Large intestine (tissue), 12 donors: ENCODE measurements around the gene TMEM39A. TPM values are rescaled to one million over a fixed set of nuclear protein-coding genes. Genes with fewer than 3 reads are reported as not detected.
A peak's percentile ranks its signal among the peaks of the same experiment; 100 is the strongest.

ENCODE experiments used
- DNase-seq, 2 donors: peaks; one replicate each; pipeline versions ENCODE4 v3.0.0 to v3.0.0-alpha.2; 2013
- H3K27ac ChIP-seq: one replicate; pipeline ENCODE4 v1.5.1; 2013; ENCODE audit warnings: low read length
- H3K27me3 ChIP-seq: 2 replicates; pipeline ENCODE4 v1.6.1; 2013; ENCODE audit warnings: low read length; ENCODE audit not compliant: control insufficient read depth, insufficient read depth
- H3K36me3 ChIP-seq: 2 replicates; pipeline ENCODE4 v1.6.1; 2013; ENCODE audit warnings: low read length; ENCODE audit not compliant: control insufficient read depth, insufficient read depth
- H3K4me1 ChIP-seq: one replicate; pipeline ENCODE4 v1.6.1; 2013; ENCODE audit warnings: low read length; ENCODE audit not compliant: control insufficient read depth, insufficient read depth
- H3K4me3 ChIP-seq: one replicate; pipeline ENCODE4 v1.5.1; 2013; ENCODE audit warnings: low read length
- H3K9me3 ChIP-seq: one replicate; pipeline ENCODE4 v1.6.1; 2013; ENCODE audit warnings: mild to moderate bottlenecking, low read depth, low read length, moderate library complexity; ENCODE audit not compliant: control insufficient read depth
- WGBS: methylation state at CpG from one replicate; pipeline ENCODE4 v1.1.5; 2013; ENCODE audit warnings: low lambda C conversion rate; ENCODE audit not compliant: insufficient coverage; 5-methylcytosine and 5-hydroxymethylcytosine counted together
- long read RNA-seq, 11 donors: transcript quantifications; one replicate each; lab custom pipeline, GENCODE V29; 2026
- polyA plus RNA-seq: library from polyadenylated mRNA; unstranded; fragments of 120-200 nt; gene quantifications from one replicate; pipeline ENCODE4 v1.2.1, GENCODE V29; 2013

Gene TMEM39A, protein sequence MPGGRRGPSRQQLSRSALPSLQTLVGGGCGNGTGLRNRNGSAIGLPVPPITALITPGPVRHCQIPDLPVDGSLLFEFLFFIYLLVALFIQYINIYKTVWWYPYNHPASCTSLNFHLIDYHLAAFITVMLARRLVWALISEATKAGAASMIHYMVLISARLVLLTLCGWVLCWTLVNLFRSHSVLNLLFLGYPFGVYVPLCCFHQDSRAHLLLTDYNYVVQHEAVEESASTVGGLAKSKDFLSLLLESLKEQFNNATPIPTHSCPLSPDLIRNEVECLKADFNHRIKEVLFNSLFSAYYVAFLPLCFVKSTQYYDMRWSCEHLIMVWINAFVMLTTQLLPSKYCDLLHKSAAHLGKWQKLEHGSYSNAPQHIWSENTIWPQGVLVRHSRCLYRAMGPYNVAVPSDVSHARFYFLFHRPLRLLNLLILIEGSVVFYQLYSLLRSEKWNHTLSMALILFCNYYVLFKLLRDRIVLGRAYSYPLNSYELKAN
- polyA plus RNA-seq = 37.9 TPM
- long read RNA-seq, donor 1, full-length matches to known transcripts = 3 of 3 reads
- long read RNA-seq, donor 1, partial matches to known transcripts = 0 of 3 reads
- long read RNA-seq, donor 1, other reads (novel, unspliced or antisense) = 0 of 3 reads
- long read RNA-seq, donor 2, full-length matches to known transcripts = 5 of 10 reads
- long read RNA-seq, donor 2, partial matches to known transcripts = 5 of 10 reads
- long read RNA-seq, donor 2, other reads (novel, unspliced or antisense) = 0 of 10 reads
- long read RNA-seq, donor 3 = 0 reads
- long read RNA-seq, donor 4, full-length matches to known transcripts = 3 of 3 reads
- long read RNA-seq, donor 4, partial matches to known transcripts = 0 of 3 reads
- long read RNA-seq, donor 4, other reads (novel, unspliced or antisense) = 0 of 3 reads
- long read RNA-seq, donor 5, full-length matches to known transcripts = 4 of 4 reads
- long read RNA-seq, donor 5, partial matches to known transcripts = 0 of 4 reads
- long read RNA-seq, donor 5, other reads (novel, unspliced or antisense) = 0 of 4 reads
- long read RNA-seq, donor 6, full-length matches to known transcripts = 6 of 6 reads
- long read RNA-seq, donor 6, partial matches to known transcripts = 0 of 6 reads
- long read RNA-seq, donor 6, other reads (novel, unspliced or antisense) = 0 of 6 reads
- long read RNA-seq, donor 7, full-length matches to known transcripts = 2 of 2 reads
- long read RNA-seq, donor 7, partial matches to known transcripts = 0 of 2 reads
- long read RNA-seq, donor 7, other reads (novel, unspliced or antisense) = 0 of 2 reads
- long read RNA-seq, donor 8, full-length matches to known transcripts = 7 of 7 reads
- long read RNA-seq, donor 8, partial matches to known transcripts = 0 of 7 reads
- long read RNA-seq, donor 8, other reads (novel, unspliced or antisense) = 0 of 7 reads
- long read RNA-seq, donor 9, full-length matches to known transcripts = 7 of 7 reads
- long read RNA-seq, donor 9, partial matches to known transcripts = 0 of 7 reads
- long read RNA-seq, donor 9, other reads (novel, unspliced or antisense) = 0 of 7 reads
- long read RNA-seq, donor 10, full-length matches to known transcripts = 3 of 3 reads
- long read RNA-seq, donor 10, partial matches to known transcripts = 0 of 3 reads
- long read RNA-seq, donor 10, other reads (novel, unspliced or antisense) = 0 of 3 reads
- long read RNA-seq, donor 11, full-length matches to known transcripts = 1 of 1 reads
- long read RNA-seq, donor 11, partial matches to known transcripts = 0 of 1 reads
- long read RNA-seq, donor 11, other reads (novel, unspliced or antisense) = 0 of 1 reads

DNA sequence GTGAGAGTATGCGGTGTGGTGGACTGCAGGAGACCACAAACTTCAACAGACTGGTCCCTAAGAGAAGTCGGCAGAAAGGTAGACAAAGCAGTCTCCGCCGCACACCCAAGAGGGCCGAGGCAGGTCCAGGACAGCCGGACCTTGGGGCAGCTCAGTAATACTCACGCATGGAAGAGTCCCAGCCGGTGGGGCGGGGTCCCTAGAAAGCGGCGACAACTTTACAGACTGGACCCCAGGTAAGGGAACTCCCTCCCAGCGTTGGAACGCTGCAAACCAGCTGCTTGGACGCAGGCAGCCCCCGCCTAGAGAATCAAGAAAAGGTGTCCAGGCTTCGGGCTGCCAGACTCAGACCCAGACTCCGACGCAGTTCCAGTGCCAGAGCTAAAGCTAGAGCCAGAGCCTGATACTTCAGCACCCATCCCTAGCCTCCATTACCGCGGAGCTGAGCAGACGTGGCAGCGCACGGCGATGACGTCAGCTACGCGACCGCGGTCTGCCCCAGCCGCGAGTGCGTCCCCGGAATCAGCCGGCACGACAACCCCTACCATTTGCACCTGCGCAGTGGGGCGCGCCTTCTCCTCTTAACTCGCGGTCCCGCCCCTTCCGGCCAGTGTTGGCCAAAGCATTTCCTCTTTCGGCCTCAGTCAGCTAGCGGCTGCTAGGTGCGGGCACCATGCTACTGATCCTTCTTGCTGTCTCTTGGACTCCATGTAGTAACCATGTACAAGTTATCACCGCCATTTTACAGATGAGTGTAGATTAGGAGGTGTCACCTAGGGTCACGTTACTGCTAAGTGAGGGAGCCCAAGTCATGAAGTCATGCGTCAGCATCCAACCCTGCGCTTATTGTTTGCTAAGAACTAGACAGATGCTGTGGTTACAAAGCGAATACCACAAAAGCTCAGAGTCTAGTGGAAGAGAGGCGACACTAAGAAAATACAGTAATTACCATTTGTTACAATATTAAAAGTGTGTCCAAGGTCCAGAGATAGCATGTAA is at the start of gene TMEM39A:
TSS of gene TMEM39A (minus strand) at position 445 of the 999 bp plus-strand sequence. CDS start 1,541 bp downstream, outside the sequence.
- no CpG with 5 or more reads among the region's 51 CpGs for WGBS
- DNase-seq = peak; percentile 98 to 99

DNA sequence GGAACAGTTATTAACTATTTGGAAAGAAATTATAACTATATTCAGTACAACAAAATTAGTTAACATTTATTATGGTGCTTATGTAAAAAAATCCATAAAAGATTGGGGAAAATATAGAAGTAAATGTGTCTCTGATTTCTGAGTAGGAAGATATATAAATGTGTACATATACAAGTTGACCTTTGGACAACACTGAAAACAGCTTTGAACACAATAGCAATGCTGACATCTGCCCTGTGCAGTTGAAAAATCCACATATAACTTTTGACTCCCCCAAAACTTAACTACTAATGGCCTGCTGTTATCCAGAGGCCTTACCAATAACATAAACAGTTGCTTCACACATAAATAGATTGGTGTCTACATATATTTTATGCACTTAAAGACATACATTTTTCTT is 47.3 kb upstream of the TMEM39A start:
- H3K4me3 ChIP-seq = no peak overlapping the region
- no peak overlapping the region for H3K27ac ChIP-seq
- H3K9me3 ChIP-seq = no peaks in the 10 kb centered on the region
- H3K36me3 ChIP-seq = peaks cover 31% of the 10 kb centered on the region
- DNase-seq = peak in 1 of 2 donors; percentile 26
- no peaks in the 10 kb centered on the region for H3K27me3 ChIP-seq
- peaks cover 3% of the 10 kb centered on the region for H3K4me1 ChIP-seq

More for the DNA sequence above, at the start of gene TMEM39A:
- H3K4me1 ChIP-seq = peaks cover 12% of the 10 kb centered on the region
- no peaks in the 10 kb centered on the region for H3K27me3 ChIP-seq
- H3K27ac ChIP-seq = peak within 1 kb of the TSS; percentile 86
- H3K36me3 ChIP-seq = peaks cover 16% of the 10 kb centered on the region
- H3K9me3 ChIP-seq = no peaks in the 10 kb centered on the region
- H3K4me3 ChIP-seq = peak within 1 kb of the TSS; percentile 98

DNA sequence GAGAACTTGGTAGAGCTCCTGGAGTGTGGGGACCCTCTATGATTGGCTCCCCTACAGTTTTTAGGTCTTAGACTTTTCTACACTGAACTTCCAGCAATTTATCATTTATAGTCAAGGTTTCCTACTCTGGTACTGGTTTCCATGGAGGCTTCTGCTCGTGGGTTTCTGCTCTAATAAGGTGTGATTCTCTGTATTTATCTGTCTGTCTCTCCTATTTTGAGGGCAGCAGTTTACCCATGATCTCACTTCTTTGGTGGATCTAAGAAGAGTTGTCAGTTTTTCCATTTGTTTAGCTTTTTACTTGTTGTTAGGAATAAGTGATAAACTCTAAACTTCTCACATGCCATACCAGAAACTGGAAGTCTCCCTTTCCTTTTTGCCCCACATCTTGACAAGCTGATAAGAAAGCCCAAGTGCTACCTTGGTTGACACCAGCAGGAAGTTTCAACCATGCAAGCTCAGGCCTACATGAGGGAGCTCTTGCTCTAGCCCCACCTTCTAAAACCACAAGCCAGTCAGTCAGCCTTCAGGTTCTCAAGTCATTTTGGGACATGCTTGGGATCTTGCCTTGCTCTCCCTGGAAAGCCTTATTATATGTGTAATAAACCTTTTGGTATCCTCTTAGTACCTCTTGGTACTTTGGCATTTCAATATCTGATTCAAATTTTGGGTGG is 44.9 kb upstream of the TMEM39A start:
- no peak overlapping the region for H3K4me3 ChIP-seq
- H3K4me1 ChIP-seq = no peaks in the 10 kb centered on the region
- WGBS = no CpG with 5 or more reads among the region's 1 CpG
- H3K27ac ChIP-seq = no peak overlapping the region
- DNase-seq = no peak
- H3K9me3 ChIP-seq = no peaks in the 10 kb centered on the region
- no peaks in the 10 kb centered on the region for H3K27me3 ChIP-seq
- peaks cover 34% of the 10 kb centered on the region for H3K36me3 ChIP-seq

DNA sequence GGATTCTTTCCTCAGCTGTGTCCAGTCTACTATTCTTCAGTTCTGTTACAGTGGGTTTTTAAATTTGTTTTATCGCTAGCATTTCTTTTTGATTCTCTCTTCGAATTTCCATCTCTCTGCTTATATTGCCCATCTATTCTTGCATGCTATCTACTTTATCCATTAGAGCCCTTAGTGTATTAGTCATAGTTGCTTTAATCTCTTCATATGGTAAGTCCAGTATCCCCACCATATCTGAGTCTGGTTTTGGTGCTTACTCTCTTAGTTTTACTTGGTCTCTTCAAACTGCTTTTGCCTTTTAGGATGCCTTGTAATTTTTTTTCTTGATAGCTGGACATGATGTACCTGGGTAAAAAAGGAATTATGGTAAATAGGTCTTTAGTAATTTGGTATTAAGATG is 44.0 kb upstream of the TMEM39A start:
- no peaks in the 10 kb centered on the region for H3K4me1 ChIP-seq
- H3K4me3 ChIP-seq = no peak overlapping the region
- peaks cover 35% of the 10 kb centered on the region for H3K36me3 ChIP-seq
- DNase-seq = no peak
- H3K27ac ChIP-seq = no peak overlapping the region
- H3K9me3 ChIP-seq = no peaks in the 10 kb centered on the region
- H3K27me3 ChIP-seq = no peaks in the 10 kb centered on the region
- WGBS = 94% methylated on average over 2 of the region's 2 CpGs

DNA sequence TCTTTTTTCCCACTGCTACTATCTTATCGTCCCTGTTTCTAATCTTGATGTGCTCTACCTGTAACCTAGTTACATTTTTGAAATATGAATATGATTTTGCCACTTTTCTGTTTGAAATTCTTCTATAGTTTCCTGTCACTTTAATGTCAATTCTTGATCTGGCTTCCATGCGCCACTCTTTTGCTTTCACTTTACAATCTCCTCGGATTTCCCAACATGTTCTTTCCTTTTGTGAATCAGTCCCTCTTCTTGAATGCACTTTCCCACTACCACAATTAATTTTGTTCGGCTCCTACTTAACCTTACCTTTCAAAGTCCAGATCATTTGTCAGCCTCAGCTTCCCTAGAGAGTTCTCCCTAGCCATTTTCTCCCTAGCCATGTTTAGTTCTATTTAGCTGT is 43.2 kb upstream of the TMEM39A start:
- Histone ChIP-seq H3K9me3 (no peaks in the 10 kb centered on the region), H3K36me3 (peaks cover 35% of the 10 kb centered on the region), H3K27me3 (no peaks in the 10 kb centered on the region), H3K27ac (no peak overlapping the region), H3K4me1 (no peaks in the 10 kb centered on the region), H3K4me3 (no peak overlapping the region)
- DNase-seq = no peak
- WGBS = 89% methylated on average over 3 of the region's 4 CpGs

DNA sequence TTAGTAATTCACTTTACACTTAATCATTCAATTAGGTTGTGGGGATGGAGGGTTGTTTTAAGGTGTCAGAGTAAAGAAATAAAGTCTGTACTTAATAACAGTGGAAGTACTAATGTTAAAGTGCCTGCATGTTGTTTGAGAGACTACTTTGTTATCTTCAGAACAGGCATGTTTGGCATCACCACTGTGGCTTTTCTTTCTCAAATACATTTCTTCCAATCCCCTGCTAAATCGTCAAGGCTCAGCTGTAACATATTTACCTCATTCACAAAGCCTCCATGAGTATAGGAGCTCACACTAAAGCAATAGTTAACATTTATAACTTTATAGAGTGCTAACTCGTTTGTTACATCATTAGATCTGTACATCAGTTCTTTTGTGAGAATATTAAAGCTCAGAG is 37.5 kb upstream of the TMEM39A start:
- WGBS = 80% methylated on average over 1 of the region's 2 CpGs
- peaks cover 6% of the 10 kb centered on the region for H3K4me1 ChIP-seq
- peaks cover 16% of the 10 kb centered on the region for H3K36me3 ChIP-seq
- DNase-seq = no peak
- H3K9me3 ChIP-seq = no peaks in the 10 kb centered on the region
- no peaks in the 10 kb centered on the region for H3K27me3 ChIP-seq
- no peak overlapping the region for H3K27ac ChIP-seq
- no peak overlapping the region for H3K4me3 ChIP-seq

DNA sequence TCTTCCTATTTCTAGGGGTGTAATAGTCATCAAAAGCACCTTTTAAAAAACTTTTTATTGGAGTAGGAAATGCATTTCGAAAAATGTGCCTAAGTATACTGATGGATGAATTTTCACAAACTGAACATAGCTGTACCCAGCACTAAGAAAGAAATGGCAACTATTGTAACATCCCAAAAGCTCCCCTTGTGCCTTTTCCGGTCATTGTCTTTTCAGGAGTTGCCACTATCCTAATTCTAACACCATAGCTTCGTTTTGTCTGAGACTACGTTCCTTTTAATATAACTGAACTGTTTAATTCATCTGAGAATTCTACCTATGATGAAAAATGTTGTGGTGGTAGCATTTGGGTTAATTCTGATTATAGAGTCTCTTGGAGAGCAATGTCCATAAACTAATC is 36.9 kb upstream of the TMEM39A start:
- H3K9me3 ChIP-seq = no peaks in the 10 kb centered on the region
- H3K27me3 ChIP-seq = no peaks in the 10 kb centered on the region
- no peak overlapping the region for H3K4me3 ChIP-seq
- no peak overlapping the region for H3K27ac ChIP-seq
- no peak for DNase-seq
- H3K36me3 ChIP-seq = peaks cover 15% of the 10 kb centered on the region
- no CpG with 5 or more reads among the region's 4 CpGs for WGBS
- peaks cover 6% of the 10 kb centered on the region for H3K4me1 ChIP-seq

DNA sequence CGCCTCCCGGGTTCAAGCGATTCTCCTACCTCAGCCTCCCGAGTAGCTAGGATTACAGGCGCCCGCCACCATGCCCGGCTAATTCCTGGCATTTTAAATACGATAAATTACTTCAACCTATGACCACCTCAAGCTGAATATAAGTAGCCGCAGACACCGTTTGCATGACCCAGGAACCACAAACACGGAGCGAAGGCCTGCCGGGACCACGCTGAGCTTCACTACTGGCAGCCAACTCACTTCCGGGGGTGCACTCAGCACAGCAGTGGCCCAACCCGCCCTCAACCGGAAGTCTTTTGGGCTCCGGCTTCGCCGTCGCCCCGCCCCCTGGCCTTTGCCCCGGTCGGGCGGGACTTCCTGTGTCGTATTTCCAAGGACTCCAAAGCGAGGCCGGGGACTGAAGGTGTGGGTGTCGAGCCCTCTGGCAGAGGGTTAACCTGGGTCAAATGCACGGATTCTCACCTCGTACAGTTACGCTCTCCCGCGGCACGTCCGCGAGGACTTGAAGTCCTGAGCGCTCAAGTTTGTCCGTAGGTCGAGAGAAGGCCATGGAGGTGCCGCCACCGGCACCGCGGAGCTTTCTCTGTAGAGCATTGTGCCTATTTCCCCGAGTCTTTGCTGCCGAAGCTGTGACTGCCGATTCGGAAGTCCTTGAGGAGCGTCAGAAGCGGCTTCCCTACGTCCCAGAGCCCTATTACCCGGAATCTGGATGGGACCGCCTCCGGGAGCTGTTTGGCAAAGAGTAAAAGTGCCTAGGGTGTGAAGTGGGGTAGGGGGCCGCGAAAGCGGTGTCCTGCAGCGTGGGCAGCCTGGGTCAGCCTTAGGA is 35.0 kb upstream of the TMEM39A start, which contains the start of gene TIMMDC1:
TSS of gene TIMMDC1 (plus strand) at position 362 of the 826 bp plus-strand sequence. CDS start at position 549, 187 bp downstream.
- WGBS = no CpG with 5 or more reads among the region's 58 CpGs
- H3K36me3 ChIP-seq = peaks cover 6% of the 10 kb centered on the region
- no peaks in the 10 kb centered on the region for H3K9me3 ChIP-seq
- peak; percentile 97 to 99 for DNase-seq
- no peaks in the 10 kb centered on the region for H3K27me3 ChIP-seq
- H3K4me1 ChIP-seq = peaks cover 6% of the 10 kb centered on the region
- peak within 1 kb of the TSS; percentile 94 for H3K27ac ChIP-seq
- H3K4me3 ChIP-seq = peak within 1 kb of the TSS; percentile 79
